Fibroblast of lung (primary cell): ENCODE measurements around the gene CERS3.

ENCODE experiments used
- EZH2 ChIP-seq: IDR thresholded peaks from 2 replicates; pipeline ENCODE4 v1.5.1; 2012; ENCODE audit warnings: low read length, control low read depth, mild to moderate bottlenecking; ENCODE audit errors: missing control alignments
- TF ChIP-seq, protein P1 (sequence below), 2 donors: IDR thresholded peaks in 1 of 2; conservative IDR thresholded peaks in 1 of 2; 1 replicate in 1 of 2; 2 replicates in 1 of 2; pipeline ENCODE4 v1.5.1; 2011 to 2012; ENCODE audit warnings: low read length in 2 of 2, control low read depth in 1 of 2, inconsistent platforms in 1 of 2, low read depth in 1 of 2, mild to moderate bottlenecking in 1 of 2

DNA sequence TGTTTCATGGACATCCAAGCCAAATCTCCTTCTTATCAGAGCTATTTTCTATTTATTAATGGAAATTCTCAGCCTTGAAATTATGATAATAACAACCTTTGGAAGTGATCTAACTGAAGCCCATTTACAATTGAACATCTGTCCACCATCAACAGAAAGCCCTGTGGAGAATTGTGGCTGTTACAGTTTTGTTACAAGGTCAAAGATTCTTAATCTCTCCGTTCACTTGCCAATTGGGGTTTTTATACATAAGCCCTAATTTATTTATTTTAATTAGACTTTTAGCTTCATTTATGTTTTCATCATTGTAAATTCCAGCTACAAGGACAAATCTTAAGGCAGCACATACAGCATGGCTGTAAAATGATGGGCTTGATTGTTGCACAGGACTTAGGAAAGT, 3.3 kb downstream of the CERS3 start:
- TF ChIP-seq, protein P1, sequence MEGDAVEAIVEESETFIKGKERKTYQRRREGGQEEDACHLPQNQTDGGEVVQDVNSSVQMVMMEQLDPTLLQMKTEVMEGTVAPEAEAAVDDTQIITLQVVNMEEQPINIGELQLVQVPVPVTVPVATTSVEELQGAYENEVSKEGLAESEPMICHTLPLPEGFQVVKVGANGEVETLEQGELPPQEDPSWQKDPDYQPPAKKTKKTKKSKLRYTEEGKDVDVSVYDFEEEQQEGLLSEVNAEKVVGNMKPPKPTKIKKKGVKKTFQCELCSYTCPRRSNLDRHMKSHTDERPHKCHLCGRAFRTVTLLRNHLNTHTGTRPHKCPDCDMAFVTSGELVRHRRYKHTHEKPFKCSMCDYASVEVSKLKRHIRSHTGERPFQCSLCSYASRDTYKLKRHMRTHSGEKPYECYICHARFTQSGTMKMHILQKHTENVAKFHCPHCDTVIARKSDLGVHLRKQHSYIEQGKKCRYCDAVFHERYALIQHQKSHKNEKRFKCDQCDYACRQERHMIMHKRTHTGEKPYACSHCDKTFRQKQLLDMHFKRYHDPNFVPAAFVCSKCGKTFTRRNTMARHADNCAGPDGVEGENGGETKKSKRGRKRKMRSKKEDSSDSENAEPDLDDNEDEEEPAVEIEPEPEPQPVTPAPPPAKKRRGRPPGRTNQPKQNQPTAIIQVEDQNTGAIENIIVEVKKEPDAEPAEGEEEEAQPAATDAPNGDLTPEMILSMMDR (conservative IDR thresholded peaks at IDR 0.05 in 1 of 2, IDR thresholded peaks at IDR 0.05 in 1 of 2; ENCODE audit: low read depth in 1 of 2, low read length in 2 of 2) = no peak
- no peak for TF ChIP-seq EZH2
